Activated CD4-positive, CD25-positive, alpha-beta regulatory T cell treated with anti-CD3 and anti-CD28 coated beads, Interleukin-2, amount 50 U/mL, for 16 hours (primary cell): ENCODE results near the gene FEZ2.

Experiments
- DNase-seq: peaks from one replicate; pipeline ENCODE4 v3.0.0-alpha.2; 2020; ENCODE audit warnings: low read depth, low spot score

FEZ2 gene

GRCh38 chr2:36587556-36587955, 10.4 kb downstream of the FEZ2 start:
- no peak for DNase-seq

- DNase-seq, result no peak
Observed at GRCh38 chr2:36587101-36587500, 10.9 kb downstream of the FEZ2 start.

- DNase-seq, result no peak
Observed at GRCh38 chr2:36586672-36587071, 11.3 kb downstream of the FEZ2 start.

GRCh38 chr2:36584148-36584794, 13.7 kb downstream of the FEZ2 start:
- no peak for DNase-seq

- DNase-seq, result no peak
Observed at GRCh38 chr2:36582951-36583350, 15.0 kb downstream of the FEZ2 start.

- DNase-seq, result no peak
Observed at GRCh38 chr2:36582538-36582937, 15.4 kb downstream of the FEZ2 start.

GRCh38 chr2:36579297-36579664, 18.7 kb downstream of the FEZ2 start:
- DNase-seq, result no peak

- no peak for DNase-seq
Observed at GRCh38 chr2:36578343-36579296, 19.3 kb downstream of the FEZ2 start.

GRCh38 chr2:36577884-36578283, 20.1 kb downstream of the FEZ2 start:
- no peak for DNase-seq

- no peak for DNase-seq
Observed at GRCh38 chr2:36574560-36574959, 23.4 kb downstream of the FEZ2 start.

- no peak for DNase-seq
Observed at GRCh38 chr2:36573165-36573564, 24.8 kb downstream of the FEZ2 start.

GRCh38 chr2:36572719-36573059, 25.3 kb downstream of the FEZ2 start:
- no peak for DNase-seq

GRCh38 chr2:36572054-36572718, 25.8 kb downstream of the FEZ2 start:
- DNase-seq, result no peak

GRCh38 chr2:36570416-36570815, 27.6 kb downstream of the FEZ2 start:
- DNase-seq, result no peak

- no peak for DNase-seq
Observed at GRCh38 chr2:36569267-36569856, 28.6 kb downstream of the FEZ2 start.

- no peak for DNase-seq
Observed at GRCh38 chr2:36568516-36569246, 29.3 kb downstream of the FEZ2 start.

GRCh38 chr2:36567711-36568408, 30.1 kb downstream of the FEZ2 start:
- no peak for DNase-seq

- DNase-seq, result no peak
Observed at GRCh38 chr2:36566887-36567286, 31.1 kb downstream of the FEZ2 start.

- DNase-seq, result no peak
Observed at GRCh38 chr2:36565712-36566111, 32.3 kb downstream of the FEZ2 start.

- no peak for DNase-seq
Observed at GRCh38 chr2:36564377-36564930, 33.5 kb downstream of the FEZ2 start.
